Ishikawa (cell line): Measurements from ENCODE around the gene CMYA5.

Source experiments
- CEBPB ChIP-seq: IDR thresholded peaks from 2 replicates; pipeline ENCODE4 v1.6.1; 2012
- CREB1 ChIP-seq: IDR thresholded peaks from 2 replicates; pipeline ENCODE4 v1.6.1; 2012; ENCODE audit warnings: low read depth
- EGR1 ChIP-seq: IDR thresholded peaks from 2 replicates; pipeline ENCODE4 v1.6.1; 2012
- EP300 ChIP-seq: IDR thresholded peaks from 2 replicates; pipeline ENCODE4 v1.6.1; 2012; ENCODE audit warnings: borderline replicate concordance
- FOXM1 ChIP-seq: IDR thresholded peaks from 2 replicates; pipeline ENCODE4 v1.6.1; 2012; ENCODE audit warnings: low read depth, borderline replicate concordance
- MAX ChIP-seq: IDR thresholded peaks from 2 replicates; pipeline ENCODE4 v1.6.1; 2012
- NFIC ChIP-seq: IDR thresholded peaks from 2 replicates; pipeline ENCODE4 v1.6.1; 2012
- RAD21 ChIP-seq: IDR thresholded peaks from 2 replicates; pipeline ENCODE4 v1.6.1; 2012; ENCODE audit warnings: low read depth
- REST ChIP-seq: IDR thresholded peaks from 2 replicates; pipeline ENCODE4 v1.6.1; 2012; ENCODE audit warnings: low read depth, mild to moderate bottlenecking
- TAF1 ChIP-seq: IDR thresholded peaks from 2 replicates; pipeline ENCODE4 v1.6.1; 2012; ENCODE audit warnings: low read depth, mild to moderate bottlenecking
- TCF12 ChIP-seq: IDR thresholded peaks from 2 replicates; pipeline ENCODE4 v1.6.1; 2012; ENCODE audit warnings: low read depth
- TEAD4 ChIP-seq: IDR thresholded peaks from 2 replicates; pipeline ENCODE4 v1.6.1; 2012
- USF1 ChIP-seq: IDR thresholded peaks from 2 replicates; pipeline ENCODE4 v1.6.1; 2012
- YY1 ChIP-seq: IDR thresholded peaks from 2 replicates; pipeline ENCODE4 v1.6.1; 2012; ENCODE audit warnings: low read depth
- ZBTB7A ChIP-seq: IDR thresholded peaks from 2 replicates; pipeline ENCODE4 v1.6.1; 2012; ENCODE audit warnings: low read depth

Gene CMYA5

GRCh38 chr5:79820648-79821047 is 131.0 kb downstream of the CMYA5 start:
- no peak for TF ChIP-seq TEAD4
- TF ChIP-seq MAX, result no peak
- no peak for TF ChIP-seq REST
- no peak for TF ChIP-seq RAD21
- no peak for TF ChIP-seq YY1
- TF ChIP-seq CEBPB, result no peak
- TF ChIP-seq EP300, result no peak
- TF ChIP-seq TCF12, result no peak
- TF ChIP-seq USF1, result no peak
- TF ChIP-seq NFIC, result no peak
- TF ChIP-seq TAF1, result no peak
- TF ChIP-seq CREB1, result no peak
- TF ChIP-seq EGR1, result no peak
- no peak for TF ChIP-seq ZBTB7A
- no peak for TF ChIP-seq FOXM1

GRCh38 chr5:79824444-79824843 is 134.8 kb downstream of the CMYA5 start:
- no peak for TF ChIP-seq TAF1
- no peak for TF ChIP-seq EGR1
- TF ChIP-seq RAD21, result no peak

GRCh38 chr5:79825802-79826201 is 136.2 kb downstream of the CMYA5 start:
- no peak for TF ChIP-seq TAF1
- no peak for TF ChIP-seq USF1
- no peak for TF ChIP-seq RAD21
- no peak for TF ChIP-seq REST
- no peak for TF ChIP-seq TEAD4
- no peak for TF ChIP-seq NFIC
- TF ChIP-seq FOXM1, result no peak
- no peak for TF ChIP-seq EGR1
- no peak for TF ChIP-seq CEBPB
- no peak for TF ChIP-seq CREB1
- TF ChIP-seq ZBTB7A, result no peak
- no peak for TF ChIP-seq EP300

GRCh38 chr5:79827159-79827629 is 137.6 kb downstream of the CMYA5 start:
- TF ChIP-seq NFIC (no peak), MAX (no peak), EP300 (no peak), EGR1 (no peak), FOXM1 (no peak), CREB1 (no peak), YY1 (no peak), TEAD4 (no peak), USF1 (no peak), TAF1 (no peak), REST (no peak), TCF12 (no peak), RAD21 (no peak), CEBPB (no peak), ZBTB7A (no peak)

- TF ChIP-seq RAD21, result peak; percentile 23; the same call in 1 of the 2 replicates
- no peak for TF ChIP-seq EP300
These were observed 139.6 kb downstream of the CMYA5 start for GRCh38 chr5:79829260-79829659.
